Pulmonary artery endothelial cell (primary cell): ENCODE results near the gene UPF3B. TPM values are rescaled to one million over a fixed set of nuclear protein-coding genes. Genes with fewer than 3 reads are reported as not detected.
"Not testable (repeated sequence)": the region's sequence is repeated elsewhere in the genome, so short reads cannot be mapped to it uniquely, and the experiment has no call there.

Experiments
- DNase-seq: peaks from one replicate; pipeline ENCODE4 v3.0.0-alpha.2; 2011; ENCODE audit warnings: low read depth, low spot score
- total RNA-seq: library from RNA; depleted of rRNA; stranded (reverse); fragments of >200 nt; gene quantifications from 2 replicates; pipeline ENCODE4 v1.2.3, GENCODE V29; 2014

The UPF3B gene, protein sequence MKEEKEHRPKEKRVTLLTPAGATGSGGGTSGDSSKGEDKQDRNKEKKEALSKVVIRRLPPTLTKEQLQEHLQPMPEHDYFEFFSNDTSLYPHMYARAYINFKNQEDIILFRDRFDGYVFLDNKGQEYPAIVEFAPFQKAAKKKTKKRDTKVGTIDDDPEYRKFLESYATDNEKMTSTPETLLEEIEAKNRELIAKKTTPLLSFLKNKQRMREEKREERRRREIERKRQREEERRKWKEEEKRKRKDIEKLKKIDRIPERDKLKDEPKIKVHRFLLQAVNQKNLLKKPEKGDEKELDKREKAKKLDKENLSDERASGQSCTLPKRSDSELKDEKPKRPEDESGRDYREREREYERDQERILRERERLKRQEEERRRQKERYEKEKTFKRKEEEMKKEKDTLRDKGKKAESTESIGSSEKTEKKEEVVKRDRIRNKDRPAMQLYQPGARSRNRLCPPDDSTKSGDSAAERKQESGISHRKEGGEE
- 2.4 and 3.2 TPM in 2 replicates for total RNA-seq

DNA sequence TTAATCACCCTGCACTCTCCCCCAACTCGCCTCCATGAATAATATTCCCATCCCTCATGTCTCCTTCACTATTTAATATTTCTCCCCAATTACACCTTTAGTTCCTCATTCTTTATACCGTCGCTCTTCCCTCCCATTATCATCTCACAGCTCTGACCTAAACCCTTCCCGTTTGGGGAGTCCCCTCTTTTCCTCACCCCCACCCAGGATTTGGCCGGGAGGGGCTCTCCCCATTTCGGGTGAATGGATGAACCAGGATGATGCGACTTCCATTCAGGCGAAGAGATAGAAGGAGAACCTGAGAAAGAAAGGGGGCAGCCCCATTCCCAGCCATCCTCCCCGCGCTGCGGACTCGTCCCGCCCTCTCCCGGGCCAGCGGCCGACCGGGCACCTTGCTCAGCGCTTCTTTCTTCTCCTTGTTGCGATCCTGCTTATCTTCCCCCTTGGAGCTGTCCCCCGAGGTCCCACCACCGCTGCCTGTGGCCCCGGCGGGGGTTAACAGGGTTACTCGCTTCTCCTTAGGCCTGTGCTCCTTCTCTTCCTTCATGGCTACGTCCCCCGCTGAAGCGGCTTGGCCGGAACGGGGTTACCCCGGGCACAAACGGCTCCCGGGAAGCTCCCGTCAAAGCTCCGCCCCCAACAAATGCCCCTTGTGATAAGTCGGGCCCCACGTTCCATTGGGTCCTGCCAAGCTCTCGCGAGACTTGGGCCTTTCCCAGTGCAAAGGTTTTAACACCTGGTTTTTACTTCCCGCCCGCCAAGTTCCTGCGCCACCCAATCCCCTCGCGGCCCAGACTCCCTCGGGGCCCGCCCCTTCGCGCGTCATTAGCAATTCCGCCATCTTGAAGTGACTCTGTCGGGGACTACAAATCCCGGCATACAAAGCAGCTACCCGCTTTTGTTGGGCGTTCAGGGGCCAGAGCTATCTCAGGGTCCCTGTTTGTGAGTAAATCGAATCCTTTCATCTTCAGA lies at the start of gene UPF3B:
TSS of gene UPF3B (minus strand) at position 582 of the 972 bp plus-strand sequence. CDS start at position 547, 35 bp downstream.
- peak; percentile 90 for DNase-seq

DNA sequence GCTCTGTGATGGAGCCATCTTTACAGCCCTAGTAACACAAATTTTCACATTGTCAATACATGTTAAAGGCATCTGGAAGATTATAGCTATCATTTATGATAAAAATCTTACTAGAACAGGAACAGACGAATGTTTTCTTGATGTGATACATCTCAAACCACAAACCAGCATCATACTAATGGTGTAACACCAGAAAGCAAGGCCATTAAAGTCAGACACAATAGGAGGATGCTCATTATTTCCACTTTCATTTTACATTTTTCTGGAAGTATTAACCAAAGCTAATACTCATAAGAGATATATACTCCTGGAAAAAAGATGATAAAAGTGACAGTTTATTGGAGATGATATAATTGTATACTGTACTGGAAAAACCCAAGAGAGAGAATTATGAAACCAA lies 48.2 kb upstream of the UPF3B start:
- DNase-seq = no peak

DNA sequence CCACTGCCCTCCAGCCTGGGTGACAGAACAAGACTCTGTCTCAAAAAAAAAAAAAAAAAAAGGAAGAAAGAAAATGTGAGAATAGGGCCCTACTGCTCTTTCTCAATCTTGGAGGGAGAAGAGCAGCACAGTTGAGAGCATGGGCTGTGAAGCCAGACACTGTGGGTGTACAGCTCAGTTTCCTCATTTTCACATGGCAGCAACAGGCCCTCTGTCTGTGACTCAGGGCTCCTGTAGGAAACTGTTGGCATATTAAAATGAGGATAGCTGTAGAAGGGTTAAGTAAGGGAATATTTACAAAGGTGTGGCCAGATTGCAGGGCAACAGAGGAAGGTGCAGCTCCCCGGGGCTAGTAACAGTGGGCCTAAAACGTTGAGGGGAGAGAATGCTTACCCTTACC lies 46.4 kb upstream of the UPF3B start:
- no peak for DNase-seq

DNA sequence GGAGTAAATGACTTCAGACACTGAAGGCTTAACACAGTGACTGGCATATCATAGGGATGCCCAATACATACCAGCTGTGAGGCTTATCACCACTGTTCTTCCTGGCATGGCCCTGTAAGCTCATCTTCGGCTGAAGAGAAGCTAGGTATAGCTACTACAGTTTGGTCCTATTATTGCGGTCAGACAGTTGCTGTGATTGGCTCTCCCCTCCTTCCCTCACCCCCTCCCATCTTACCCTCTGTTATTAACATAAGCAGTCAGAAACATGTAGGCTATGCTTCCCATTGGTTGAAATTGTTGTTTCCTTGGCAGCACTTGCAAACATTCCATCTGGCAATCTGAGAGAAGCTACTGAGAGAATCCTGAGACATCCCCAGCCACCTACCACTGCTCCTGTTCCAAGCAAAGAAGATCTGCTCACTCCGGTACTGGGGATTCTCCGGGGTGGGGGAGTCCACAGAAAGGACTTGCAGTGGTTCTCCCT lies 43.1 kb upstream of the UPF3B start, which contains the start of gene AKAP14:
TSS of gene AKAP14 (plus strand) at position 51 of the 484 bp plus-strand sequence. CDS start 7,331 bp downstream, outside the sequence.
- DNase-seq = no peak

DNA sequence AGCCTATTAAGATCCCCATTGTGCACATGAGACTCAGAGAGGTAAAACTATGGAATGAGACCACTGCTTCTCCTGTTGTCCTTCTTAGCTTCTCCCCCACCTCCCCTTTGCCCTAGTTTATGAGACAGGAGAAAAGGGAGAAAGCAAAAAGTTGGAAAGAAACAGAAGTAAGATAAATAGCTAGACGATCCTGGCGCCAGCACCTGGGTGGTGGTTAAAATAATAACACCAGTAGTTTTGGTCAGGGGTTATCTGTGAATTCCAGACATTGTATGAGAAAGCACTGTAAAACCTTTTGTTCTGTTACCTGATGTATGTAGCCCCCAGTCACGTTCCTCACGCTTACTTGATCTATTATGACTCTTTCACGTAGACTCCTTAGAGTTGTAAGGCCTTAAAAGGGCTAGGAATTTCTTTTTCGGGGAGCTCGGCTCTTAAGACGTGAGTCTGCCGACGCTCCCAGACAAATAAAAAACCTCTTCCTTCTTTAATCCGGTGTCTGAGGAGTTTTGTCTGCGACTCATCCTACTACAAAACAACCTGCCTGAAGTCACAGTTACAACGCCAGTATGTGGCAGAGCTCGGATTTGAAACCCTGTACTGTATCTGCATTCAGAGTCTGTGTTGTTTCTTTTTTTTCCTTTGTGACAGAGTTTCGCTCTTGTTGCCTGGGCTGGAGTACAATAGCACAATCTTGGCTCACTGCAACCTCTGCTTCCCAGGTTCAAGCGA lies 39.4 kb upstream of the UPF3B start:
- not testable (repeated sequence) for DNase-seq

DNA sequence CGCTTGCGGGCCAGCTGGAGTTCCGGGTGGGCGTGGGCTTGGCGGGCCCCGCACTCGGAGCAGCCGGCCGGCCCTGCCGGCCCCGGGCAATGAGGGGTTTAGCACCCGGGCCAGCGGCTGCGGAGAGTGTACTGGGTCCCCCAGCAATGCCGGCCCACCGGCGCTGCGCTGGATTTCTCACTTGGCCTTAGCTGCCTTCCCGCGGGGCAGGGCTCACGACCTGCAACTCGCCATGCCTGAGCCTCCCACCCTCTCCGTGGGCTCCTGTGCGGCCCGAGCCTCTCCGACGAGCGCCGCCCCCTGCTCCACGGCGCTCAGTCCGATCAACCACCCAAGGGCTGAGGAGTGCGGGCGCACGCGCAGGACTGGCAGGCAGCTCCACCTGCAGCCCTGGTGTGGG lies 37.9 kb upstream of the UPF3B start:
- not testable (repeated sequence) for DNase-seq

DNA sequence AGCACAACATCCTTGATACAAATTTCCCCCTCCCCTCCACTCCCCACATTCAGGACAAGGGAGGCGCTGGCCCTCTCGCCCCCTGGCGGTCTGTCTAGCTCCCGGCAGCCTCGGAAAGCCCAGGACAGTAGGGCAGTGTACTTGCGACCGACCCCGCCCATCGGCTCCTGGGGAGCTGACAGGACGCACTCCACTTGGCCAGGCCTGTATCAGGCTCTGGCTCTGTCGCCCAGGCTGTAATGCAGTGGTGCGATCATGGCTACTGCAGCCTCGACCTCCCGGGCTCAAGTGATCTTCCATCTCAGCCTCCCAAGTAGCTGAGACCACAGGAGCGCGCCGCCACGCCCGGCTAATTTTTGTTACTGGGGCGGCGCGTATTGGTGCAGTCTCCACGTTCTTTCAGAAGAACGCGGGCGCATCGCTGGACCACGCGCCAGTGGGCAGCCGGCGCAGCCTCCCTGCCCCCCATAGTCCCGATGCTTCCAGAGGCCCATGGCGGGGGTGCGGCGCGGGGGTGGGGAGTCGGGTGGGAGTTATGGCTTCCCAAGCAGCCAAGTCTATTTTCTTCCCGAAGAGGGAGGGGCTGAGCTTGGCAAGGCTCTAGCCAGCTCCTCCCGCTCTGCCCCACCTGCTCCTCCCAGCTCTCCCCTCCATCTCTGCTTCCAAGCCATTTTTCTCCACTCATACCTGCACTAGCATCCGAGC lies 35.1 kb upstream of the UPF3B start:
- no peak for DNase-seq

DNA sequence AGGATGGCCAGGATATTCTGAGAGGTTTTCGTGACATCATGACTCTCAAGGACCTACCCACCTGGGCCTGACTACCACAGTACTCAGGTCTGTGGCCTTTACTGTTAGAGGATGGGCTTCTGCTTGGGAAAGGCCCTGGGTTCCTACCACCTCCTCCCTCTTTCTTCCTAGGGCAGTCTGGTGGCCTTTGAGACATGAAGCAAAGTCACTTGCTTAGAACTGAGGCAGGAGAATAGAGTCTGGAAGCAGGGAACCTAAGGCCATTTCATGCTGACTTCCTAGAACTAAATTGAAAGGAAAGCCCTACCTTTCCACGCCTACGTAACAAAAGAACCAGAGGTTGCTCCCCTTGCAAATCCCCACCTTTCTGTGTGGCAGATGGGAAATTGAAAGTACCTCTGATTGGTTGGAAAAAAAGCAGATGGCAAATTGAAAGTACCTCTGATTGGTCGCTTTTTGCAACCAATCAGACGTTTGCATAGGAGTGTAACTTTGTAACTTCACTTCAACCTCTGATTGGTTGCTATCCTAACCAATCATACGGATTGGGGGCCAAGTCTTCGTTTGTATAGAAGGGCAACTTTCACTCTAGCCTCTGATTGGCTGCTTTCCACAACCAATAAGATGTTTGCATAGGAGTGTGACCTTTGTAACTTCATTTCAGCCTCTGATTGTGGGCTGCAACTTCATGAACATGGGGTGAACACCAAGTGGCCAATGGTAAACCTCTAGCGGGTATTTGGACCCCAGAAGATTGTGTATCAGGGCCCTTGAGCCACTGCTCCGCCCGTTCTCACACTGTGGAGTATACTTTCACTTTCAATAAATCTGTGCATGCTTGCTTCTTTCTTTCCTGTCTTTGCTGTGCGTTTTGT lies 33.0 kb upstream of the UPF3B start:
- no peak for DNase-seq

DNA sequence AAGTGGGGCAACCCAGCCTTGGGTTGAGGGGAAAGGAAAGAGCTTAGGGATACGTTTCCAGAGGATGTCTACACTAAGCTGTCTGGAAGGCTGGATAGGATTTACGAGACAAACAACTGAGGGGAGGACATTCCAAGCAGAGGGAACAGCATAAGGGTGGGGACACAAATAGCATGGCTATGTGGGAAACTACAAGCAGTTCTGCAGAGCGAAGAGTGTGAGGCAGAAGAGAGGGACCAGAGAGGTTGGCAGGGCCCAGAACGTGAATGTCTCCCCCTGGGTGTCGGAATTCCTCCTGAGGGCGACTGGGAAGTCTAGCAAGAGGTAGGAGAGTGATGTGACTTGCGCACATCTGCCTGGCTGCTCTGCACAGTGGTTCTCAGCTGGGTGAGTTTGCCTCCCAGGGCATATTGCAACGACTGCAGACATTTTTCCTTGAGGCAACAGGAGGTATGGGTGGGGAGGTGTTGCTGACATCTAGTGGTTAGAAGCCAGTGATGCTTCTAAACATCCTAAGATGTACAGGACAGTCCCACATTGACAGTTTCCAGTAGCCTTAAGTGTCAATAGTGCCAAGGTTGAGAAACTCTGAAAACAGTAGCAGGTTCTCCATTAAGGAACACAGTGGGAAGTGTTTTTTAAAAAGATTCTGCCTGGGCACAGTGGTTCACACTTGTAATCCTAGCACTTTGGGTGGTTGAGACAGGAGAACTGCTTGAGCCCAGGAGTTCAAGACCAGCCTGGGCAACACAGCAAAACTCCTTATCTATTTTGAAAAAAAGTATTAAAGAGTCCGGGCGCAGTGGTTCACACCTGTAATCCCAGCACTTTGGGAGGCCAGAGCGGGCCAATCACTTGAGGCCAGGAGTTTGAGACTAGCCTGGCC lies 28.0 kb upstream of the UPF3B start:
- peak; percentile 17 for DNase-seq

DNA sequence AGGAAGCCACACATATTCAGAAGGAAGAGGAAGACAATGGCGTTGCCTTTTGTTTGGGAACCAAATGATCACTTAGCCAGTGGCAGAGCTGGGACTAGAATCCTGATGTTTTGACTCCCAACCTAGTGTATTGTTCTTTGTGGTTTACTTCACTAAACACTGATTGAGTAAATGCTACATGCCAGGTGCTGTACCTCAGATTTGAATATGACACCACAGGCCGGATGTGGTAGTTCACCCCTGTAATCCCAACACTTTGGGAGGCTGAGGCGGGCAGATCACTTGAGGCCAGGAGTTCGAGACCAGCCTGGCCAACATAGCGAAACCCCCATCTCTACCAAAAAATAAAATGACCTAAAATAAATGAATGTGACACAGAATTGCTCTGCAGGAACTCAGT lies 27.3 kb upstream of the UPF3B start:
- no peak for DNase-seq

DNA sequence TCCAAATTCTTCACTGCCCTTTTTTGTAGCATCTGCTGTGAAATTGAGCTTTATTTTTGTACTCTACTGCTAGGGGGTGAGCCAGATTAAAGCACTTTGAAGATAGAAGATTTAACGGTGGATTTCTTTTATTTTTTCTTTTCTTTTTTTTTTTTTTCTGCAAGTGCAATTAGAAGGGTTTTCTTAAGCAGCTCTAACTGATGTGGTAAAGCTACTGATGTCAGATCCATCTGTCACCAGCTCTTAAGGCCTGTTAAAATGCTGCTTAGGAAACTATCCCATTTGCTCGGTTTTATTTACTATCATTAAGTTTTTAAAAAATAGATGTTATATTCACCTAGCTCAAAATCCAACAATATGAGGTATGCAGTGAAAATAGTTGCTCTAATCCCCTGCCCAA lies 26.0 kb upstream of the UPF3B start:
- DNase-seq = no peak

DNA sequence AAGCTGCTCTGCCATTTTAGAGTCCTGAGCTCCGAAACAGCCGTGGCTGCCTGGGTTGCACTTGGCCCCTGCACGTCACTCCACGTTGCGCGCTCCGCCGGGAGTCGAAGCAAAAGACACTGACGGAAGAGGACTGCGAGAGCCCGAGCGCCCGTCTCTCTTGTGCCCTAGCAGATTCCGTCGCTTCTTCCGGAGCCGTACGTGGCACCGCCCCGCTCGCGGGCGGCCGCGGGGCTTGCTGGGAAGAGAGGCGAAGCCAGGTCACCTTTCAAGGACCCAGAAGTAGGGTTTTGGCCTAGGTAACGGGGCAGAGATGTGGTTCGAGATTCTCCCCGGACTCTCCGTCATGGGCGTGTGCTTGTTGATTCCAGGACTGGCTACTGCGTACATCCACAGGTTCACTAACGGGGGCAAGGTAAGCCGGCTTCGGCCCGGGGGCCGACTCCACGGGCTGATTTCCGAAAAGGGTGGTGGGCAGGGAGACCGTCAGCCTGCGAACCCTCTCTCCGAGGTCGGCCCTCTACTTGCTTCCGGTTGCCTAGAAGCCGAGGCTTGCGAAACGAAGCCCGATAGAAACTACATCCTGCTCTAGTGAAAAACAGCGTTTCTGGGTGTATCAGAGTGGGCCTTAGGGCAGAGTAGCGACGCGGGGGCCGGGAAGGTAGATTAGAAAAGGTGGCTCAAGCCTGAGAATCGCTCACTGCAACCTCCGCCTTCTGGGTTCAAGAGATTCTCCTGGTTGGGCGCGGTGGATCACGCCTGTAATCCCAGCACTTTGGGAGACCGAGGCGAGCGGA lies 19.0 kb upstream of the UPF3B start, which contains the start of the genes NDUFA1 and RNF113A:
TSS of gene NDUFA1 (plus strand) at position 234 of the 797 bp plus-strand sequence. CDS start at position 314, 80 bp downstream.
TSS of gene RNF113A (minus strand) at position 135 of the 797 bp plus-strand sequence. CDS start at position 15, 120 bp downstream.
- DNase-seq = no peak

DNA sequence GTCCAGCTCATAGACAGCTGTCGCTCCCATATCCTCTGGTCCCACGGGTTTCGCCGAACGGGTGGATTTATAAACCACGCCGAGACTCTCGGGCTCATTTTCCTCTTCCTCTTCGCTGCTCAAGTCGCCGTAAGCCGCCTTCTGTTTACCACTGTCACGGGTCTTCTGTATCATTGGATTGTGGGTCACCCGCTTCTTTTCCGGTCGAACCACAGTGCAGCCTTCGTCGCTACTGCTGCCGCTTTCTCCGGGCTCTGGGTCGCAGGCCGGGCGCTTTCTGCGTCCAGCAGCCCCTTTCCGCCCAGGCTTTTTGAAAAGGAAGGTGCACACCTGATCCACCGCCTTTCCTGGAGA lies 18.5 kb upstream of the UPF3B start:
- DNase-seq = no peak

DNA sequence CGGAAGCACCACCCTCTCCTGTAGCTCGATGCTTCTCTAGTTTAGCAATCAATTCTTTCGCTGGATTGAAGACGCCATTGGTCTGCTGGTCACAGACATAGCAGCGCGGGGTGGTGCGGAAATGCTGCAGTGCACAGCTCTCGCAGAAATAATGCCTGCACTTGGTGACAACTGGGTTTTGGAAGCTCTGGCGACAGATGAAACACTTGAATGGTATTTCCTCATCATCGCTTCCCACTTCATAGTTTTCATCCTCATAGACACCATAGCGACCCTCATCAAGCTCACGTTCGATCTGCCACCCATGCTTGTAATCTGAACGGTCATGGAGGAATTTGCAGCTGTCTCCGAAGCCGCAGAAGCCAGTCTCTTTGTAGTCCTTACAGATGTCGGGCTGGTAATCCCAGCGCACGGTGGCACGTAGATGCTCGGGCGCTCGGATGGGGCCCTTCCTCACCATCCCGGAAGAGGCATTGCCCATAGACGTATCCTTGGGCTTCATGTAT lies 17.9 kb upstream of the UPF3B start:
- no peak for DNase-seq

DNA sequence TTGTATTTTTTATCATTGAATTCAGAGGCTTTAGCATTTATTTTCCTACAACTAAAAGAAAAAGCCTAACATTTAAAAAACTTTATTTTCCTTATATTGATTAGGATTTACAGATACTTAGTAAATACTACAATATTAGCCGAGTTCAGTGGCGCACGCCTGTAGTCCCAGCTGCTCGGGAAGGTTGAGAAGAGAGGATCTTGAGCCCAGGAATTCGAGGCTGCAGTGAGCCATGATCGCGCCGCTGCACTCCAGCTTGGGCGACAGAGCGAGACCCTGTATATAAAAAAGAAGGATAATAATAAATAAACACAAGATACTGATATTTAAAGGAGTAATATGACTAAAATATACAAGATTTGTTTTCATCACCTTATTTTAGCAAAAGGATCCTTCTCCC lies 681 bp upstream of the UPF3B start:
- no peak for DNase-seq

DNA sequence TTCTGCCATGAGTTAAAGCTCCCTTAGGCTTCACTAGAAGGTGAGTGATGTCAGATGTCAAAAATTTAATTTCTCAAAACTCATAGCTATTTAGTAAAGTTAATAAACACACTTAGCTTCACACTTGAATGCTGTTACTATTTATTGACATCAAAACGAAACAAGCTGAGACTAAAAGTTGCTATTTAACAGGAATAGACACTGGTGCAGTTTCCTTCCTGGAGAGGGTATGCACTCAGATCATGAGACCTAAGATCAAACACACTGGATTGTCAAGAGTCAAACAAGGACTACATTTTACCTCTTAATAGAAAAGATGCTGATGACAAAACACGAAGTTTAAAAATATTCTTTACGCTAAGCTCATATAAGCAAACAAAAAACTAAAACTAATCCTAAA lies 18.9 kb downstream of the UPF3B start:
- no peak for DNase-seq

DNA sequence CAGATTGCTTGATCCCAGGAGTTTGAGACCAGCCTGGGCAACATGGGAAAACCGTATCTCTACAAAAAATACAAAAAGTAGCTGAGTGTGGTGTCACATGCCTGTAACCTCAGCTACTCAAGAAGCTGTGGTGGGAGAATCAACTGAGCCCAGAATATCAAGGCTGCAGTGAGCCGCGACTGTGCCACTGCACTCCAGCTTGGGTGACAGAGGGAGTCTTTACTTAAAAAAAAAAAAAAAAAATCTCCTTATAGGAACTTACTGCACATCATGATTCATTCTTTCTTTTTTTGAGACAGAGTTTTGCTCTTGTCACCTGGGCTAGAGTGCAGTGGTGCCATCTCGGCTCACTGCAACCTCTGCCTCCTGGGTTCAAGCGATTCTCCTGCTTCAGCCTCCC lies 24.3 kb downstream of the UPF3B start:
- DNase-seq = no peak
